Tibial nerve (tissue), 3 donors: Measurements from ENCODE around the gene MGLL.

Experiments
- CTCF ChIP-seq, 5 experiments: fragments of 200-600 bp in 3 of 5; fragments of 450-650 bp in 2 of 5; sonication (generic) in 3 of 5; IDR thresholded peaks; one replicate each; pipeline ENCODE4 v1.5.1; 2016 to 2019; ENCODE audit warnings: antibody characterized with exemption in 5 of 5, mild to moderate bottlenecking in 3 of 5, moderate library complexity in 2 of 5
- POLR2A ChIP-seq, 2 donors: fragments of 450-650 bp; IDR thresholded peaks; one replicate each; pipeline ENCODE4 v1.6.1; 2017; ENCODE audit warnings: antibody characterized with exemption in 2 of 2, mild to moderate bottlenecking in 2 of 2, moderate library complexity in 2 of 2

GRCh38 chr3:127771746-127772145 is 50.6 kb downstream of the MGLL start:
- no peak for TF ChIP-seq CTCF (IDR thresholded peaks at IDR 0.05)
- no peak for TF ChIP-seq POLR2A (IDR thresholded peaks at IDR 0.05)
